ENCODE data around the gene PTGDS.

- TF ChIP-seq CTCF (IDR thresholded peaks at IDR 0.05; ENCODE audit: low read depth, low read length, missing input control) (no peak), JUND (IDR thresholded peaks at IDR 0.05) (no peak), RAD21 (IDR thresholded peaks at IDR 0.05) (no peak), REST (IDR thresholded peaks at IDR 0.05) (no peak), TAF1 (conservative IDR thresholded peaks at IDR 0.05) (no peak), ZBTB33 (IDR thresholded peaks at IDR 0.05) (no peak), EGR1 (IDR thresholded peaks at IDR 0.05; ENCODE audit: low read depth in 2 of 2) (no peak), MAX (IDR thresholded peaks at IDR 0.05) (no peak), FOXA1 (IDR thresholded peaks at IDR 0.05) (no peak), YY1 (IDR thresholded peaks at IDR 0.05) (no peak), GABPA (IDR thresholded peaks at IDR 0.05 in 1 of 2, conservative IDR thresholded peaks at IDR 0.05 in 1 of 2) (no peak), NR2F2 (IDR thresholded peaks at IDR 0.05) (no peak), HNF4A (conservative IDR thresholded peaks at IDR 0.05) (no peak), SP1 (IDR thresholded peaks at IDR 0.05) (no peak)
Observed at GRCh38 chr9:136952321-136952850, 24.9 kb upstream of the PTGDS start.
